Activated CD8-positive, alpha-beta memory T cell treated with anti-CD3 and anti-CD28 coated beads for 24 hours (primary cell): ENCODE measurements around the gene DARS1.
A peak's percentile ranks its signal among the peaks of the same experiment; 100 is the strongest.
"Not testable (repeated sequence)": the region's sequence is repeated elsewhere in the genome, so short reads cannot be mapped to it uniquely, and the experiment has no call there.

Experiments
- DNase-seq: peaks from one replicate; pipeline ENCODE4 v3.0.0-alpha.2; 2020

The DARS1 gene

DNA sequence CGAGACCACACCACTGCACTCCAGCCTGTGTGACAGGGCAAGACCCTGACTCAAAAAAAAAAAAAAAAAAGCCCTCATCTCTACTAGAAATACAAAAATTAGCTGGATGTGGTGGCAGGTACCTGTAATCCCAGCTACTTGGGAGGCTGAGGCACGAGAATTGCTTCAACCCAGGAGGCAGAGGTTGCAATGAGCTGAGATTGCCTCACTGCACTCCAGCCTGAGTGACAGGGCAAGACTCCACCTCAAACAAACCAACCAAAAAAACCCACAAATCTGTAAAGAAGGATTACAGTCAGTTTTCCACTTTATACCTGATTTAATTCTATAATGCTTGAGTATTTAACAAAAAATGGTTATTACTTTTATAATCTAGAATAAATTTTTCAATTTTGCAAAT lies 9.7 kb downstream of the DARS1 start:
- no peak for DNase-seq

- DNase-seq: no peak
Observed at GRCh38 chr2:135974036-135974435, 11.4 kb downstream of the DARS1 start.

GRCh38 chr2:135969655-135970387 lies 15.6 kb downstream of the DARS1 start:
- DNase-seq: no peak

DNA sequence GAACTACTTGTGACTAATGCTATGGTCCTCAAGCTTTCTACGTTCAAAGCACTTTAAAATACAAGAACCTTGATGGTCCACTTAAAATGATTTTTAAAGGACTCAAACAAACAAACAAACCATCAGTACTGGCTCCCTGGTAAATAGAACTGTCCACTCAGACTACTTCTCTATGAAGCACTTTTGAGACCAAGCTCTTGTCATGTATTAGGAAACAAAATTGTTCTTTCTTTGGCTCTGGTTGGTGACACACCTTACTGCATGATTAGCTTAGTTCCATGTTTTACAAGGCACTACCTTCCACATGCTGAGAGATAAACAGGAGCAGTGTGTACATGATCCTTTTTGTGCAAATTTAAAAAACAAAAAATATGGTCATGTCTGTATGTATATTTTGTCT lies 19.7 kb downstream of the DARS1 start:
- DNase-seq: no peak

DNA sequence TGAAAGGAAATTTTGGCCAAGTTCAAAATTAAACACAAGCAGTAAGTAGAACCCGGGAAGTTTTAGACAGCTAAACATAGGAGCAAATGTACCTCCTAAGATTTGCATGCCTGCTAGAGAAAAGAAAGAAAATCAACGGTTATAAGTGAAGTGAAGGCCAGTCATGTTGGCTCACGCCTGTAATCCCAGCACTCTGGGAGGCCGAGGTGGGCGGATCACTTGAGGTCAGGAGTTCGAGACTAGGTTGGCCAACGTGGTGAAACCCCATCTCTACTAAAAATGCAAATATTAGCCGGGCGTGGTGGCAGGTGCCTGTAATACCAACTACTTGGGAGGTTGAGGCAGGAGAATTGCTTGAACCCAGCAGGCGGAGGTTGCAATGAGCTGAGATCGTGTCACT lies 21.0 kb downstream of the DARS1 start:
- not testable (repeated sequence) for DNase-seq

DNA sequence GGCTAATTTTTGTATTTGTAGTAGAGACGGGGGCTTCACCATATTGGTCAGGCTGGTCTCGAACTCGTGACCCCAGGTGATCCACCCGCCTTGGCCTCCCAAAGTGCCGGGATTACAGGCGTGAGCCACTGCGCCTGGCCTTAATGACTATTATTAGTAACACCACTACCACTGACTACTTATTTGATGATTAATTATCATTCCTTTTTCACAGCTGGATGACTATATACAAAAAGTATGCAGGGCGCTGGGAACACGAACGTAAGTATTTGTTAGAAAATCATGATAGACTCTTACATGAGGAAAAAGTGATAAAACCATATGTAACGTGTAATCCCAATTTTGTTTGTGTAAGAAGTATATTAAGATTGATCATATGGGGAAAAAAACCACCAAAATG lies 21.6 kb downstream of the DARS1 start:
- no peak for DNase-seq

- no peak for DNase-seq
Observed at GRCh38 chr2:135962366-135963123, 22.9 kb downstream of the DARS1 start.

- DNase-seq: no peak
Observed at GRCh38 chr2:135960656-135961551, 24.5 kb downstream of the DARS1 start.

DNA sequence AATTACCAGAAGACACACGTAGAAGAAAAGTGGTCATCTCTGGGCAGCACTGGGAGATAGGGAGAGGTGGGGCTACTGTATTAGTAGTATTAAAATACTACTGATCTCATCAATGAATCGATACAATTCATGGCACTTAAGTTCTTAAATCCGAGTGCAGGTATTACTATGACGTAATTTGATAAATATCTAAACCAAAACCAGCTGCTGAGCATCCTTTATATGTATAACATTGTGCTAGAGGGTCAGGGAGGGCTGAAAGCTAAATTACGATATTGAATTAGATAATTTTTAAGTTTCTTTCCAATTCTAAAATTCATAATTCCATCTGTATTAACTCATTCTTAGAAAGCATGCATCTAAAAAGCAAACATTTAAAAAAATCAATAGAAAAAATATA lies 25.3 kb downstream of the DARS1 start:
- DNase-seq: no peak

DNA sequence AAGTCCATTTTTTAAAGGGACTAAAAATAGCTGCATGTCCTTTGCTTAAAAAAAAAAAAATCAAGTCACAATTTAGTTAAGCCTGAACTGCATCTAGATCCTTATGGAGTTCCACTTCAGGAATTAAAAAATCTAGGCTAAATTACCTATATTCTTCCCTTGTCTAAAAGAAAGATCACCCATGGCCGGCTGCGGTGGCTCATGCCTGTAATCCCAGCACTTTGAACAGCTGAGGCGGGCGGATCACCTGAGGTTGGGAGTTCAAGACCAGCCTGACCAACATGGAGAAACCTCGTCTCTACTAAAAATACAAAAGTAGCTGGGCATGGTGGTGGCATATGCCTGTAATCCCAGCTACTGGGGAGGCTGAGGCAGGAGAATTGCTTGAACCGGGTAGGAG lies 26.5 kb downstream of the DARS1 start:
- not testable (repeated sequence) for DNase-seq

DNA sequence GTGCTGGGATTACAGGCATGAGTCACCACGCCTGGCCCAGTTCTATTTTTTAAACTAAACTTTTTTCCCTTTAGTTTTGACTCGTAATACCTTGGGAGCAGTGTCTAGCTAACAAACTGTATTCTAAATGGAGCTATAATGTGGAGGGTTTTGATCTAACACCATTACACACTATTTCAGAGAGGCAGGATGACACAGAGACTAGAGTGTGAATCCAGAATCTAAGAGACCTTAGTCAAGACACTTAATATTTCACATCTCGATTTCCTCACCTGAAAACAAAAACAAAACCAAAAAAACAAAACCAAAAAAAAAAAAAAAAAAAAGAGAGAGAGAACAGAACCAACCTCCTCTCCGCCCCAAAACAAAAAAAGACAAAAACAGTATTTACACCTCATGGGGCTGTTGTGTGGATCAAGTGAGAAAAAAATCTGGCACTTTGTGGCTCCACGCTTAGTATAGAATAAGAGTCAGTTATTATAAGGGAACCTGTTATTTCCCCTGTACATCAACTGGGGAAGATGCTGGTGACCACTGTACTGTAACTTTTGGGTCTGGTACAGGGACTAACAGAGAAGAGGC lies 31.3 kb downstream of the DARS1 start:
- no peak for DNase-seq

- no peak for DNase-seq
Observed at GRCh38 chr2:135952891-135953290, 32.5 kb downstream of the DARS1 start.

- DNase-seq: no peak
Observed at GRCh38 chr2:135951041-135951583, 34.3 kb downstream of the DARS1 start.

GRCh38 chr2:135949451-135950234 lies 35.8 kb downstream of the DARS1 start:
- no peak for DNase-seq

DNA sequence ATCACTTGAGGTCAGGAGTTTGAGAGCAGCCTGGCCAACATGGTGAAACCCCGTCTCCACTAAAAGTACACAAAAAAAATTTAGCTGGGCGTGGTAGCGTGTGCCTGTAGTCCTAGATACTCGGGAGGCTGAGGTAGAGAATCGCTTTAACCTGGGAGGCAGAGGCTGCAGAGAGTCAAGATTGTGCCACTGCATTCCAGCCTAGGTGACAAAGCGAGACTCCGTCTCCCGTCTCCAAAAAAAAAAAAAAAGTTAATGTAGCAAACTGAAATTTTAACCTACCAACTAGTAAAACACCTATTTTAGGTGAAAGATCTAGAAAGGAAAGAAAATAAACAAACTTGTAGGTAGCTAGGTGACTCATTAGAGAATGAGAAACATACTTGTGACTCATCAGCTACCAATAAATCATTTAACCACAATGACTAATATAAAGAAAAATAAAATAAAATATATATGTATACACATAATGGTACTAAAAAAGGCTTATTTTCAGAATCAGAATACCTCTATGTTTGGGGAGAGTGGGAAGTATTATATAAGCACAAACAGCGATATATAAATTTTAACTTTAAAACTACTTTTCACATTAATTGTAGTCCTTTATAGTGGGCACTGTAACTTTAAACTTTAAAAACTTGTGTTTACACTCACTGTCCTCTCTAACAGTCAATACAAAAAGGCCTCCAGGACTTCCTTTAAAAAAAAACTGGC lies 36.6 kb downstream of the DARS1 start:
- peak; percentile 67 for DNase-seq

GRCh38 chr2:135948141-135948540 lies 37.3 kb downstream of the DARS1 start:
- no peak for DNase-seq

- no peak for DNase-seq
Observed at GRCh38 chr2:135947483-135947882, 37.9 kb downstream of the DARS1 start.

DNA sequence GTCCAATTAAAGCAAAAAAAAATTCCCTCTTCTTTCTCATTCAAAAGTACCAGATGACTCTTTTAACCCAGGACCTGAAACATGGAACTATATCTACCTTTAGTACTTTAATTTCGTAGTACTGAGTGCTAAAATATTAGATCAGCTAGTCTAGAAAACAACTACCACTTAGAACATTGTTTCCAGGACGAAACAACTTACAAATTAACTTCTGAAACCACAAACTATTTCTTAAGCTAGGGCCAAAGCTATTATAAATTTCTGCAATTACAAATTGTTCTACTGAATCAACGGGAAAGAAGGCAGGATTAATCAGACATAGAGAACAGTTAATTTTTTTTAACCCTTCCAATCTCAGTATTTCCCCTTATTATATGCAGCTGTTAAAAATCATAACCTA lies 39.9 kb downstream of the DARS1 start:
- DNase-seq: no peak

DNA sequence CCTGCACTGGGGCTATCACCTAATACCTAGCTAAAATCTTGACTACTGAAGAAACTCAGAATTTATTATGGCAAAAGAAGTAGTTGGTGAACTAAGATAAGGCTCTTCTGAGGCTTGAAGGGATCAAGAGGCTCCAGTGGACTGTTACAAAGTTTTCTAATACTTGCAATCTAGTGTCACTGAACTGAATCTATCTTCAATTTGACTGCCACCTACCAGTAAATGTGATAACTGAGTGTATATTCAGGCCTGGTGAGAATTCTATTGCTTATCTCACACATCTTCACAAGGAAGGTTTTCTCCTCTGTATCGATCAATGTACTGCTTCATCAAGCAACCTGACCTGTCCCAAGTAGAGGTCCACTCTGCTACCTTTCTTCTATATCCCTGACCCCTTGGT lies 40.8 kb downstream of the DARS1 start:
- DNase-seq: no peak

DNA sequence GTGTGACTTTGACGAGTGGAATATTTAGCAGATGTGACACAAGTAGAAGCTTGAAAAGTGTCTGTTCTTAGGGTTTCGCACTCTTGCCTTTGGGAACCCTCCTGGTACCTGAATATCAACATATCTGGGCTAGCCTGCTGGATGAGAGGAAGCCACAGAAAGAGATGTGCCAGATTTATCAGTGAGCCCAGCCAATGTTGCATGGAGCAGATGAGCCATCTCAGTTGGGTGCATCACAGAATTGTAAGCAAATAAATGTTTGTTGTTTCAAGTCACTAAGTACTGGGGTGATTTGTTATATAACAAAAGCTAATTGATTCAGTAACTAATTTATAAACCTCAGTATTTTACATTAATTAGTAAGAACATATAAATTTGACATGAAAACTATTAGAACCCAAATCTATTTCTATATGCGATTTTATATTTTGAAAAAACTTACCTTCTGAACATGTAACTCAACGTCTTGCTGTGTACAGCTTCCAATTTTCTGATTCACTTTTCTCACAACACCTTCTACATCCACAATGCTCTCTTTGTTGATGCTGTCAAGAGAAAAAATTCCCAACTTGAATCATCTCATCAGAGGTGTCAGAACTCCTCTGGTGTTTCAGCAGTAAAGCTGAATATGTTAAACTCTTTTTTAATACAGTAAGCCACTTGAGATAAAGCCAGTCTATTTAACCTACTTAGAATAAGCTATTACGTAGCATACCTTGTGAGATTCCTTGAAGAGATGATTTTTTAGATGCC lies 42.3 kb downstream of the DARS1 start:
- DNase-seq: no peak

DNA sequence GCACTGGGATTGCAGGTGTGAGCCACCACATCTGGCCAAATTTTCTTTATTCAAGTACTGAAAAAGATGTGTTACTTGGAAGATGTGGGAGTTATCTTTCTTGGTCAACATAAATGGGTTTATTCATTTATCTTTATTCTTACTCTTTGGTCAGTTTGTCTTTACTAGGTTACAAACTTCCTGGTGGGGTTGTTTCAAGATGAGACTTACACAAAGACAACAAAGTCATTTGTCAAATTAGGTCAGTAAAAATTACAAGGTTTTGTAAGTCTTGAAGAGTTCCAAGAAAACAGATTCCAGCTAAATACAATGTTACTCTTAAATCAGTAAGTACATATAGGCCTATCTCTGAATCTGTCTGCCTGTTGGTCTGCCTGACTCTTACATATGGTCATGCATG lies 48.9 kb downstream of the DARS1 start:
- no peak for DNase-seq
